PC-9 (cell line): ENCODE measurements around the gene MYOM3. TPM values are rescaled to one million over a fixed set of nuclear protein-coding genes. Genes with fewer than 3 reads are reported as not detected.

ENCODE experiments used
- BruUV-seq: library from RNA; stranded (reverse); fragments of 400-500 nt; replicated peaks from 2 replicates; lab custom pipeline; 2021; lab: Mats Ljungman, UMichigan
- CTCF ChIA-PET: fragments of 300-600 bp; sonication (Branson Sonifier 250); formaldehyde crosslinking; loops from one replicate; lab custom pipeline; 2022; ENCODE audit warnings: antibody characterized with exemption; lab: Charles Lee
- POLR2A ChIA-PET: fragments of 300-600 bp; sonication (Branson Sonifier 250); formaldehyde crosslinking; loops from one replicate; lab custom pipeline; 2022; ENCODE audit warnings: antibody characterized with exemption; ENCODE audit not compliant: unreplicated experiment; lab: Charles Lee
- DNase-seq, 2 experiments: peaks; one replicate each; pipeline versions ENCODE4 v3.0.0 to v3.0.0-alpha.2; 2015 to 2022; ENCODE audit warnings: mixed read lengths in 1 of 2
- H2AFZ ChIP-seq: fragments of 200-600 bp; sonication (generic); 2 replicates; pipeline ENCODE4 v1.8.1; 2017; ENCODE audit warnings: antibody characterized with exemption
- H3F3A ChIP-seq: fragments of 200-600 bp; sonication (generic); 2 replicates; pipeline ENCODE4 v1.8.1; 2017; ENCODE audit warnings: antibody characterized with exemption, mild to moderate bottlenecking, low read depth; ENCODE audit not compliant: insufficient read depth
- H3K27ac ChIP-seq: fragments of 200-600 bp; sonication (generic); 2 replicates; pipeline ENCODE4 v1.6.1; 2016; ENCODE audit warnings: mixed run types
- H3K27me3 ChIP-seq: fragments of 200-600 bp; sonication (generic); 2 replicates; pipeline ENCODE4 v1.6.1; 2016; ENCODE audit warnings: low read depth, mixed run types; ENCODE audit not compliant: insufficient read depth
- H3K36me3 ChIP-seq: fragments of 200-600 bp; sonication (generic); 2 replicates; pipeline ENCODE4 v1.6.1; 2016; ENCODE audit warnings: low read depth, mixed run types
- H3K4me1 ChIP-seq: fragments of 200-600 bp; sonication (generic); replicated peaks from 2 replicates; pipeline ENCODE4 v1.6.1; 2016; ENCODE audit warnings: mixed run types; ENCODE audit not compliant: insufficient read depth
- H3K4me2 ChIP-seq: fragments of 200-600 bp; sonication (generic); 2 replicates; pipeline ENCODE4 v1.6.1; 2017; ENCODE audit warnings: mixed run types
- H3K4me3 ChIP-seq: fragments of 200-600 bp; sonication (generic); 2 replicates; pipeline ENCODE4 v1.6.1; 2016; ENCODE audit warnings: mixed run types
- H3K79me2 ChIP-seq: fragments of 200-600 bp; sonication (generic); 2 replicates; pipeline ENCODE4 v1.6.1; 2017; ENCODE audit warnings: low read depth, mixed run types
- H3K9me2 ChIP-seq: fragments of 200-600 bp; sonication (generic); 2 replicates; pipeline ENCODE4 v1.8.1; 2017; ENCODE audit warnings: mild to moderate bottlenecking; ENCODE audit not compliant: insufficient read depth
- H3K9me3 ChIP-seq: fragments of 200-600 bp; sonication (generic); 2 replicates; pipeline ENCODE4 v1.8.1; 2016; ENCODE audit warnings: low read depth; ENCODE audit not compliant: insufficient read depth
- H4K20me1 ChIP-seq: fragments of 200-600 bp; sonication (generic); 2 replicates; pipeline ENCODE4 v1.8.1; 2017; ENCODE audit not compliant: insufficient read depth
- CTCF ChIP-seq: fragments of 200-600 bp; sonication (generic); conservative IDR thresholded peaks from 2 replicates; pipeline ENCODE4 v1.6.1; 2017; ENCODE audit warnings: mixed run types, antibody characterized with exemption, mild to moderate bottlenecking, moderate library complexity
- EZH2 ChIP-seq: fragments of 200-600 bp; sonication (generic); IDR thresholded peaks from 2 replicates; pipeline ENCODE4 v1.8.0; 2017; ENCODE audit warnings: antibody characterized with exemption, low read depth
- intact Hi-C: fragments of 100-400 bp; cut with micrococcal nuclease; formaldehyde crosslinking; loops from one replicate; pipeline ENCODE4 v1.10.0; 2022; ENCODE audit not compliant: unreplicated experiment
- total RNA-seq: library from RNA; stranded (reverse); gene quantifications from 2 replicates; pipeline ENCODE4 v1.2.3, GENCODE V29; 2021

MYOM3 gene
- total RNA-seq, 1 experiment from 2014 or later: 11.9 TPM

DNA sequence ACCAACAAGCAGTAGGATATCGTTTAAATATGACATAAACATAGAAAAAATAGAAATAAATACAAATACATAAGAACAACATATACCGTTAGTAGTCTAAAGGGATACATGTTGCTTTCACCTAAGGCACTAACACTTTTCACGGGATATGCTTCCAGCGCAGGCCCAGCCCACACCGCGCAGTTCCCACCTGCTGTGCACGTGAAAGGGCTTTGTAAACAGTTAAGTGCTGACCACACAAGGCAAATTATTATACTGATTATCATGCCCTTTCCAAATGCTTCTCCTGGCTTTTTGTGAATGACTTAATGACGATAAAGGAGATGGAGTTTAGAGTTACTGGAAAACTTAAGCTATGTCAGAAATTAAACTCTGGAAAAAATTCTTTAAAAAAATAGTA lies 42.3 kb upstream of the MYOM3 start:
- ChIA-PET POLR2A (interaction anchor here (0.7 kb wide), 1 partner anchor 45 kb away, joined by 4 read pairs; no protein-coding TSS in a partner anchor), CTCF (no interaction called here)
- Histone ChIP-seq H3F3A (no peaks in the 10 kb centered on the region; the same call in 1 of the 2 replicates), H3K36me3 (no peaks in the 10 kb centered on the region), H3K27me3 (no peaks in the 10 kb centered on the region), H3K27ac (no peak overlapping the region), H2AFZ (no peak overlapping the region), H3K79me2 (no peaks in the 10 kb centered on the region), H4K20me1 (no peaks in the 10 kb centered on the region), H3K4me1 (peaks cover 10% of the 10 kb centered on the region), H3K4me3 (no peak overlapping the region), H3K9me2 (no peaks in the 10 kb centered on the region), H3K9me3 (no peaks in the 10 kb centered on the region), H3K4me2 (no peak overlapping the region)
- intact Hi-C loops: no loop called here
- TF ChIP-seq EZH2 (no peak), CTCF (no peak)
- DNase-seq: no peak
- no TSS peak for BruUV-seq

DNA sequence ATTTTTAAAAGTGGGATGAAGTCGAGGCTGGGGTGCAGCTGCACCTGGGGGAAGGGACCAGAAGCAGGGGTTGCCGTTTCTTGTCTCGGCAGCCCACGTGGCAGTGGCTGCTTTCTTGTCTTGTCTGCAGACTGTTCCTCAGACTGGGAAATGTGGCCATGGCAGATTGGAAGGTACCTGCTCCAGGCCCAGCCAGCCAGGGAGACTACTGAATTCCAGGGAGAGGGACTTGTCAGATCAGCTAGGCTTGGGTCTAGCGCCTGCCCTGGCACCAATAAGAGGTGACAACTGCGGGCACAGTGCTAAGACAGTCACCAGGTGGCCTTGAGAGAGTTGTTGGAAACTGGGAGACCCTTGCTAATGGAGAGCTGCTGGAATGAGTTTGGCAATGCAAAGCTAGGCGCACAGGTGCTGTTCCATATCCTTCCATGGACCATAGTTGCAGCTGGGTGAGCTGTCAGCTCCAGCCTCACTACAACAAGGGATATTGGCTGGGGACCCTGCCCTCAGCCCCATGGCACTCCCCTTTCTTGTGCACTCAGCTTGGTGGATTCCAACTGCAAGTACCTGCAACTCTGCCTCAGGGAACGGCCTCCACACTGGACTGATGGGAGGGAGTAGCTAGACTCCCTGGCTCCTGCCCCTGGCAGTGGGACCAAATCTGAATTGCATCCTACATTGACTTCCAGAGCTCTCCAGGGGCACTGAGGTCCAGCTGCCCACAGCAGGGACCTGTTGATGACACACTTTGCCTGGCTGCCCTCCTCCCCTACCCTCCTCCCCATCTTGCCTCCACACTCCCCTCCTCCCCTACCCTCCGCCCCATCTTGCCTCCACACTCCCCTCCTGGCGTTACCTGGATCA lies 40.9 kb upstream of the MYOM3 start:
- Histone ChIP-seq H3K27me3 (no peaks in the 10 kb centered on the region), H3K79me2 (no peaks in the 10 kb centered on the region), H3F3A (no peaks in the 10 kb centered on the region; the same call in 1 of the 2 replicates), H2AFZ (no peak overlapping the region), H3K4me1 (peaks cover 10% of the 10 kb centered on the region), H3K9me2 (no peaks in the 10 kb centered on the region), H3K27ac (no peak overlapping the region), H4K20me1 (no peaks in the 10 kb centered on the region), H3K4me2 (no peak overlapping the region), H3K36me3 (no peaks in the 10 kb centered on the region), H3K9me3 (no peaks in the 10 kb centered on the region), H3K4me3 (no peak overlapping the region)
- BruUV-seq: no TSS peak
- no peak for DNase-seq
- ChIA-PET CTCF (interaction anchor here (0.6 to 1.0 kb wide), 2 partner anchors 10 to 35 kb away, joined by 4 to 6 read pairs; partner anchors contain the start of gene IL22RA1), POLR2A (interaction anchor here (0.6 kb wide), 1 partner anchor 764 kb away, joined by 17 read pairs; no protein-coding TSS in a partner anchor)
- TF ChIP-seq EZH2 (no peak), CTCF (no peak)
- intact Hi-C loops: no loop called here

GRCh38 chr1:24151175-24151533 lies 39.2 kb upstream of the MYOM3 start:
- BruUV-seq: no TSS peak
- no peaks in the 10 kb centered on the region for H3K36me3 ChIP-seq
- POLR2A ChIA-PET: interaction anchor here (0.6 to 2.1 kb wide), 7 partner anchors 26 to 532 kb away, joined by 3 to 9 read pairs (median 4); partner anchors contain the start of gene GALE
- no peaks in the 10 kb centered on the region; the same call in 1 of the 2 replicates for H3F3A ChIP-seq
- no peaks in the 10 kb centered on the region for H3K9me3 ChIP-seq
- no peak overlapping the region for H3K27ac ChIP-seq
- H3K4me2 ChIP-seq: no peak overlapping the region; the same call in 1 of the 2 replicates
- CTCF ChIA-PET: interaction anchor here (0.6 to 2.1 kb wide), 6 partner anchors 33 to 527 kb away, joined by 3 to 19 read pairs (median 4); no protein-coding TSS in a partner anchor
- peak in 1 of 2 experiments; percentile 68 for DNase-seq
- no peaks in the 10 kb centered on the region for H3K27me3 ChIP-seq
- no peak for TF ChIP-seq EZH2
- TF ChIP-seq CTCF: no peak
- intact Hi-C loops: loop anchor here (2.0 kb wide), 1 partner anchor 36 kb away; the partner anchor contains the start of gene IFNLR1
- no peak overlapping the region for H2AFZ ChIP-seq
- H3K9me2 ChIP-seq: no peaks in the 10 kb centered on the region
- H4K20me1 ChIP-seq: no peaks in the 10 kb centered on the region
- H3K4me1 ChIP-seq: peaks cover 10% of the 10 kb centered on the region
- no peaks in the 10 kb centered on the region for H3K79me2 ChIP-seq
- H3K4me3 ChIP-seq: no peak overlapping the region
